Activated CD4-positive, CD25-positive, alpha-beta regulatory T cell treated with anti-CD3 and anti-CD28 coated beads, Interleukin-2, amount 50 U/mL, for 72 hours (primary cell): ENCODE results near the gene CXorf65.

Experiments used
- DNase-seq: peaks from one replicate; pipeline ENCODE4 v3.0.0; 2021

Gene CXorf65

DNA sequence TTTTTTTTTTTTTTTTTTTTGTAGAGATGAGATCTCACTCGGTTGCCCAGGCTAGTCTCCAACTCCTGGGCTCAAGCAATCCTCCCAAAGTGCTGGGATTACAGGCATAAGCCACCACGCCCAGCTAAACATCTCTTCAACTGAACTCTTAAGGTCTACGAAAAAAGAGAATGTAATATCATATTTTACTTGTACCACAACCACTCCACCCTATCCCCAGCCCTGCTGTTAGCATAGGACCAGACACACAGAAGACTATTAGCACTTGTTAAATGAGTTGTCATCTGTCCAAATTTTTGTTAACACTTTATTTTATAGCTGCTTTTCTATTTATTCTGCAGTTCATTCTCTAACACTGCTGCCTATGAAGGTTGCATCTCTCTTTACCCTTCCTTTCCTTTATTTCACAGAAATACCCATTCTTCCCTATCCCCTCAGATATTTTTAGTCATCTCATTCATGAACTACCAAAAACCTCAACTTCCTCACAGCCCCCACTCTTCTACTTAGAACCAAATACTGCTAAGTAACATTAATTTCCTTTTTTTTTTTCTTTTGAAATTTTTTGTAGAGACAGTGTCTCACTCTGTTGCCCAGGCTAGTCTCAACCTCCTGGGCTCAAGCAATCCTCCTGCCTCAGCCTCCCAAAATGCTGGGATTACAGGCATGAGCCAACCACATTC is 48.6 kb downstream of the CXorf65 start:
- DNase-seq = no peak

DNA sequence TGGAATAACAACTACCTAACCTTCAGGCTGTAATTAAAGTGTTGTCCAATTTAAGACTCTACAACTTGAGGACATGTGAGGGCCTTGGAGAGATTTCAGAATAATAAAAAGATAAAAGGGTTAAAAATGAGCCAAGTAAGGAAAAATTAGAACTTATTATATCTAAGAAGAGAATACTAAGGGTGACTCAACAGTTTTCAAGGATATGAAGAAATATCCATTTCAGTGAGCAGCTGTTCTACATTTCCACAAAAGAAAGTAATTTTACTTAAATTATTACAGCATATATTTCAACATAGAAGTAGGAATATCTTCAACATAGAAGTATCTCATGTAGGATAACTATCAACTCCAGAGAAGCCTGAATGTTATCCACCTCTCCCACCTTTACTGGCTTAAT is 49.7 kb downstream of the CXorf65 start:
- no peak for DNase-seq
